Activated CD4-positive, alpha-beta T cell treated with anti-CD3 and anti-CD28 coated beads, Interleukin-2, amount 50 U/mL, for 1 hour (primary cell): Measurements from ENCODE around the gene PNMA1.
A peak's percentile ranks its signal among the peaks of the same experiment; 100 is the strongest.

Experiments
- DNase-seq: peaks from one replicate; pipeline ENCODE4 v3.0.0-alpha.2; 2020

The PNMA1 gene

DNA sequence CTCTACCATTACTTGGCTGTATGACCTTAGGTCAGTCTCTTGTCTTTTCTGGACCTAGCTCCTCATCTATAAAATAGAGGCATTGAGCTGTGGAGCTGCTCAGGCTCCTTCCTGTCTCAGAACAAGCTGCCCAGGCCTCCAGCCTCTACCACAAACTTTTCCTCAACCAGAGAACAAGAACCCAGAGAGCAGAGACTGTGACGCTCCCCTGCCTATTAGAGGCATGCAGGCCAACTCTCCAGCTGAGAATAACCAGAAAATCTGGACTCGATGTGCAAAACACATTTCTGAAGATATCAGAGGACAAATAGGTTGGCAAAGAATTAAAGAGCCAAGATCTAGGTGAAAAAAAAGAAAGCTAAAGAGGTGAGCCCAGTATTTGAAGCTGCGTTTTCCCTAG, 17.8 kb upstream of the PNMA1 start:
- no peak for DNase-seq

DNA sequence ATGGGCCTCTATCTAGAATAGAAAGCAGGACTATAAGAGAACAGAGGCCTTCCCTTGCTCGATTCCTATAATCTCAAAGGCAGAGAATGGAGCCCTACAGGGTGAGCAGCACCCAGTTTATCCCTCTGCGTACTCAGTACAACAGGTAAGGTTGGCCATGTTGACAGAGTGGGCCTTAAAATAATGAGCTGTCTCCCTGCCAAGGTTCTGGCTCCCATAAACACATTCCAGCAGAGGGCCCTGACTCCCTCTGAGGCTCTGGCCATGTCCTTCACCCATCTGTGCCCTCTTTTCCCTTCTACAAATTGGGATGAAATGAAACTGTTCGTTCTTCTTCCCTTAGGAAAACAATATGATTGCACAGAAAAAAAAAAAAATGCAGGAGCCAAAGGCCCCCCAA, 16.9 kb upstream of the PNMA1 start:
- no peak for DNase-seq

DNA sequence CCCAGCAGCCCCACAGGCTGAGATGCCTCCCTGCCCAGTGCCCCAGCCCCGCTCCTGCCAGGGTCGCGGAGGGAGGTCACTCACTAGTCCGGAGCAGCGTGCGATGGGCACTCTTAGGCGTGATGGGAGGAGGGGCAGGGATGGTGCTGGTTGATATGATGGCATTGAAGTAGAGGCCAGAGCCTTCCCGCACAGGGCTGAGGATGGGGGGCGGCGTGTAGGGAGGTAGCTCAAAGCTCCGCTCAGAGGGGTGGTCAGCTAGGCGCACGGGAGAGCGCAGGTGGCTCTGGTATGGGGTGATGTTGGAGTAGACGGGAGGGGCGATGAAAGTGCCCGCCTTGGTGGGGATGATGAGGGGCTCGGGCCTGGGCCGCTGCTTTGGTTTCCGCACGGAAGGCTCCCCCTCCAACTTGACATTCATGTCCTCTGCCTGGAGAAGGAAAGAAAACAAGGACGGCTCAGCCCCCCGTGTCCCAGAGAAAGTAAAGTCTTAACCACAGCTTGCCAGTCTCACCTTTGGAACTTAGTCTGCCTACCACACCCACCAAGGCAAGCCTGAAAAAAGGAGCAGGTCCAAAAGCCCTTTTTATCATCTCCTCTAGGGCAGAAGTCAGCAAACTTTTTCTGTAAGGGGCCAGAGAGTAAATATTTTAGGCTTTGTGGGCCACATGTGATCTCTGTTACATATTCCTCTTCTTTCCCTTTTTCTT, 15.5 kb upstream of the PNMA1 start:
- no peak for DNase-seq

DNA sequence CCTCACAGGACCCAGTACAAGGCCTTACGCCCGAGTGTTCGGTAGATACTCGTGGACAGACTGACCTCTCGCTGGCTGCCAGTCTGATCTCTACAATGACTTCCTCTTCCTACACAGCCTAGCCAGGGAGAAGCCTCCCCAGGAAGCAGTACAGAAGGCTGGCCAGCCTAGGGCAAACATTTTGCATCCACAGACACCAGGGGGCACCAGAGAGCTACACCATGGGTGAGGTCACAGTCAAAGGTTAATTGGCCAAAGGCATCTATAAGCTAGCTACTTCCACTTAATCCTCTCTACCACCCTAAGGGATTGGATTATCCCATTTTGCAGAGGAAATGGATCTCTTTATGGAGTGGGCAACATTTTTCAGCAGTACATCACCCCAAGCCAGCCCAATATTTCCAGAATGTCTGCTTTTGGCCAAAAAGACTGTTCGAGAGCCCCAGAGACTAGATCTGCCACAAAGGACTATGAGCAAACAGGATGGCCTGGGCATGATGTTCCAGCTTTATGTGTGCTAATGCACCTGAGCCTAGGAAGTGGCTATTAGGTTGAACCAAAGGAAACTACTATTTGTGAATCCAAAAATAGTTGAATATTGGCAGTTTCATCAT, 14.6 kb upstream of the PNMA1 start:
- DNase-seq = peak; percentile 92

DNA sequence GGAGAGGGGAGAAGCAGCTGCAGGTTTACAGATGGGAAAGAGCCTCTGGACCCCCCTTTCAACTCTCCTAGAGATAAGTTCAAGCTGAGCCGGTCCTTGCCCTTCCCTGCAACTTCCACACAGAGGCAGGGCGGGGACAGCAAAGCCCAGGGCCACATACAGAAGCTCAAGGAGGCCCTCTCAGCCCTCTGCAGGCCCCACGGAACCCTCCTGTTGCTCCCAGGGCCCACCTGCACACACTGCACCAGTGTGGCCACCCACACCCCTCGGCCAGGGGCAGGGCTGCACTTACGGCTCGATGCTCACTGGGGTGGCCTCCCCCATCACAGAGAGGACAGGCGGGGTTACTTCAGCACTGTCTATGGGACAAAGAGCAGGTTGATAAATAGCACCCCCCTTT, 13.0 kb upstream of the PNMA1 start:
- DNase-seq = no peak

DNA sequence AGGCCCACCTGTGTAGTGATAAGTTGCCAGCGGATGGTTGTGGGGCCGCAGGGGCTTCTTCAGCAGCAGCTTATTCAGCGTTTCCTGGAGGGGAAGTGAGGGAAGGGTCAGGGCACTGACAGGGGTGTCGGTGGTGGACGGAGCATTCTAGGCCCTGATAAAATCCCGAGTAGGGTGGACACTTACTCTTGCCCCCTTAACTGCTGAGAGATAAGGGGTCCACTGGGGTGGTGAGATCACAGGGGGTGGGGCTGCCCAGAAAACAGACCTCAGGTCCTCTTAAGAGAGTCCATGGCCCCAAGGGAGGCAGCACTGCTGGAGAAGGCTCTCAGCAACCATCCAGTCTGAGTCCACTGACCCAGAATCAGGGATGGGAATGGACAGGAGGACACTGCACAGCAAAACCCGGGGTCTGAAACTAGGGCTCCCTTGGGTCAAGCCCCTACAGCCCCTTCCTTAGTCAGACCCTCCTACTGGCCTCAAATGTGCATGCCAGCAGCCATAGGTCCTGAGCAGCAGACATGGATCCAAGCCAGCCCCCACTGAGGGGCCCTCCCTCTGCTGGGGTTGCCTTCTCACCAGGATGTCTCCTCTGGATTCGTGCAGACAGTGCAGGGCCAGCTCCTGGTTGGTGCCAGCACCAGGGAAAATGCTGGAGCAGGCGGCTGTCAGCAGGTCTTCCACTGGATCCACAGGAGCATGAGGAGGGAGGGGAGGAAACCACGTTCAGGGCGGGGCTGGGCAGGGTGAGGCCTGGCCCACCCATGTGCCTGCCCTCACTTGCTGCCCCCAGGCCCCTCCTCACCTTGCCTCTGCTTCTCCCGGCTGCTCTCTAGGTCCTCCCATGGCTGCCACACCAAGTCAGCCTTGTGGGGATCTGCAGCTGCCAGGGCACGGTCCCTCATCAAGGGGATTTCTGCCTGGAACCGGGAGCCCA, 12.1 kb upstream of the PNMA1 start:
- DNase-seq = no peak

DNA sequence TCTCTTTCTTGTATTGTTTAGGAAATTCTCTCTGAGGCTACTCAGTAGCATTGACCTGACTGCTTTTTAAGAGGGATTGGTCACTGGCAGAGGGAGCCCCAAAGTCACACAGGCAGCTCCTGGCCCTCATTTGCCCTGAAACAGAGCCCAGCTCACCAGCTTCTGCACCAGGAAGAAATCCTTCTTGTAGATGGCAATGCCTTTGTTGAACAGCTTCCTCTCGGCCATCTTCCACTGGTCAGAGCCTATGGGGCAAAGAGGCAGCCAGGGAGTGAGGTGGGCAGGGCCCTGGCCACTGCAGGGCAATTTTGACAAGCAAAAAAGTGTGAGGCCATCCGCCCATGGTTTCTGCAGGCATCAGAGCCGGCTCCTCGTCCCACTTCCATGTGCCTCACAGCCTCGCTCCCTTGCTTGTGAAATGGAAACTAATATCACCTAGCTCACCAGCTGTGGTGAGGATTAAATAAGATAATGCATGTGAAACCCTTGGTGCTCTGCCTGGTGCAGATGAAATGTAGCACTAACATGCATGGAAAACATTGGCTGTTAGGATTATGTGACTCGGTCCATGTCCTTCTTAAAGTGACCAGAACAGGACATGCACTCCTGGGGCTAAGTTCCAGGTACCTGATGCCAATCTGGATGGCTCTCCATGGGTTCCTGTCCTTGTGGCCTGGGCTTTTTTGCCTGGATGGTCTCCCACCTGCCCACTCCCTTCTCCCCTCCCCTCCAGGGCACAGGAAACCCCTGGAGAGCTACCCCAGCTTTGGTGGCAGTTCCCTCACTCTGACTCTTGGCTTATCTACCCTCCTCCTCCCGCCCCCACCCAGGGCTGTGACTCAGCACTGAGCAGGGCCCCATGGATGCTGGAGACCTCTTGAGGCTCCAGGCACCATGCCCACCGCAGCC, 11.2 kb upstream of the PNMA1 start:
- DNase-seq = no peak

DNA sequence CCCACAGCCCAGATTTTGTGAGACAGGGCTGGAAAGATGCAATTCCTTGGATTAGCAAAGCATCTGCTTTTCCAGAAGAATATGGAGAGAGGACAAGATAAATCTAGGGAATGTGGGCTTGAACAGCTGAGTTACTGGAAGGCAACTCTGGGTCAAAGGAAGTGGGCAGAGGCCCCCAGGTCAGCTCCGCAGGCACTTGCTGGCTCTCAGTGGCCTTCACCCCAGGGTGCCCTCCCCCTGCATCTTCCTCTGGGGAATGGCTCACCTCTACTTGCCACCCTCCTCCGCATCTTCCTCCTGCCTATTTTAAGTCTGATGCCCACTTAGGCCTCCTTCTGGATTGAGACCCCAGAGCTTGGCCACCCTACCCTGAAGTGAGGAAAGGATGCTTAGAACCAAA, 10.5 kb upstream of the PNMA1 start:
- DNase-seq = no peak

DNA sequence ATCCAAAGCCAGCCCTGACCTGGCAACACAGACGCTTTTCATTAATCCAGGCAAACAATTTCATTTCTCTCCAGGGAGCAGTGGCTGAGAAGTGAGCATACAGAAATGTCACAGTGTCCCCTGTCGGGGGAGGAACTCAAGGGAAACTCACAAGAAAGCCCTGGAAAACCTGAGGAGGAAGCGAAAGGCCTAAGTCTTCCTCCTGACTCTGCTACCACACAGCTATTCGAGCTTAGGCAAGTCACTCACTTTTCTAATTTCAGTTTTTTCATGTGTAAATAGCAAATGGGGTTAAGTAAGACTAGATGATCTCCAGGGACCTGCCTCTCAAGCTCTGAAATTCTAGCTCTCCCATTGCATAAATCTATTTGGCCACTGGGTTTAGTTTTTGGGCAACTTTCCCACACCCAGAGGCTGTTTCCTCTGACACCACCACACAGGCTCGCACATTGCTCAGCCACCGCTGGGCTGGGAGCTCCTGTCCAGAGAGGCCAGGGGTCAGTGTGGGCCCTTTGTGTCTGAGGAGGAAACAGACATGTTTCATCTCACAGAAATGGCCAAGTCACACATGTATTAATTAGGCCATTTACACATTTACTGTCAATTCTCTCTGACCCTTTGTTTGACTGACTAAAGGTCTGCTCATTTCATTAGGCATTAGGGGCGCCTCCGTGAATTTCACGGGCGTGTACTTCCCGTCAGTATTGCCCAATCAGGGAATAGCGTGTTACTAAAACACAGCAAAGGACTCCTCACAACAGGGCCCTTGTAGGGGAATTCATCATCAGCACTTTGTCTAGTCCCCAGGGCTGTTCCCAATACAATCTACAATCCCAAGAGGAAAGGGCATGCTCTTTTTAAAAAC, 9.8 kb upstream of the PNMA1 start:
- DNase-seq = no peak

DNA sequence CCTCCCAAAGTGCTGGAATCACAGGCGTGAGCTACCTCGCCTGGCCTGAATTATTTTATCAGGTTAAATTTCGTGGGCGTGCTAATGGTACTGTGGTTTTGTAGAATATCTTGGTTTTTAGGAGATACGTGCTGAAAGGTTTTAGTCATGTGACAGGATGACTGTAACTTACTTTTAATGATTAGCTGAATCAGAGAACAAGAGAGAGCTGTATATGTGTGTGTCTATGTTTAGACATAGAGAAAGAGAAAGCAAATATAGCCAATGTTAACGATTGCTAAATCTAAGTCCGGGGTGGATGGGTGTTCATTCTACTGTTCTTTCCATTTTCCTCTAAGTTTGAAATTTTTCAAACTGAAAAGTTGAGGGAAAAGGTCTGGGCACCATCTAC, 9.2 kb upstream of the PNMA1 start:
- DNase-seq = no peak

DNA sequence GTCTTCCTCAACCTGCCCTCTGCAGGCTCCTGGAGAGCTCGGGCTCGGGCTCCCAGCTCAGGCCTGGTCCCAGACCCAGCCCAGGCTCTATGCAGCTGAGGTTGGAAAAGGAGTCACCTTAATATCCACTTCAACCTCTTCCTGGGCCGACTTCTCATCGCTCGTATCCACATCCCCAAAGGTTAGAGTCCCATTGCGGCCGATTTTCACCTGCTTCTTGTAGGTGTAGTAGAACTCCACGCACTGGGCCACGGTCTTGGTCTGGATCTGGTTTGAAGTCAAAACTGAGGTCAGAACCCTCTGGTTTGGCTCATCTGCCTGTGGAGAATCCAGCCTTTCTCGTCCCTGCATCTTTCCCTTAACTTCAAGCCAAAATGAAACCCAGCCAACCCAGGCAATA, 8.4 kb upstream of the PNMA1 start:
- DNase-seq = no peak

DNA sequence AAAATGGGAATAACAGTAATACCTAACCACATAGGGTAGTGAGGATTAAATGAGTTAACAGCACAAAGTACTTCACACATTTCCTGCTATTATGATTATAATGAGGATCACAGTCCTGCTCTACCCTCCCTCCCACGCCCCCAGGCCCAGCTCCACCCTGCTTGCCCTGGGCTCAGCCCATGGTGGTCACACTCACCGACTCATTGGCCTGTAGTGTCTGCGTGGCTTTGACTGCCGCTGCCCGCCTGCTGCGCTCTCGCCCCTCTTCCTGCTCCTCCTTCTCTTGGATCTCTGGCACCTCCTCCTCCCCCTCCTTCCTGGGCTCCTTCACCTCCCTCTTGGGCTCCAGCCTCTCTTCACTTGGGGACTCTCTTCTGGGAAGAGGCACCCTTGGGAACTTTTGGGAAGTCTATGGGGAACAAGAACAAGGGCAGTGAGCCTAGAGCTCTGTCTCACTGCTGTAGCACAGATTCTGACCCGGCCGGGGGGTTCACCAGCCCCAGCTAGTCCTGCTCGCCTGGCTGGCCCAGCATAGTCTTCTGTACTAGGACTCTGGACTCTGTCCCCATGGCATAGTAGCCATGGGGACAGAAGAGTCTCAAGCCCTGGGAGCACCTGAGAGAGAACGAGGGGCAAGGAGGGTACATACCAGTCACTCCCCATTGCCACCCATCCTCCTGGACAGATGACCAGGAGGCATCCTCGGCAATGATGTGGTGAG, 7.1 kb upstream of the PNMA1 start:
- DNase-seq = no peak

DNA sequence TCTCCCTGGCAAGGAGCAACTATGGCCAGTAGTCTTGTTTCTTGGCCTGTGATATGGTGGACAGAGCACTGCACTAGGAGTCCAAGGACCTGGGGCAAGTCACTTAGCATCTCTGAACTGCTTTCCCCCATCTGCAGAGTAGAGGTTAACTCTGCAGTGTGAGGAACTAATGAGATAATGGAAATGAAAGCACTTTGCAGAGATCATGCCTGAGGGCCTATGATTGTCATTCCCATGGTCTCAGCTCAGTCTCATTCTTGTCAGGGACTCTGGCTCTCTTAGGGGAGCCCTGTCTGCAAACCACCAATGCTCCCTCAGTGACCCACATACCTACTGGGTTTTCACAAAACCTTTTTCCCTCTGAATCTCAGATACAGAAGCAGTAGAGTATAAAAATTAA, 6.5 kb upstream of the PNMA1 start:
- no peak for DNase-seq

DNA sequence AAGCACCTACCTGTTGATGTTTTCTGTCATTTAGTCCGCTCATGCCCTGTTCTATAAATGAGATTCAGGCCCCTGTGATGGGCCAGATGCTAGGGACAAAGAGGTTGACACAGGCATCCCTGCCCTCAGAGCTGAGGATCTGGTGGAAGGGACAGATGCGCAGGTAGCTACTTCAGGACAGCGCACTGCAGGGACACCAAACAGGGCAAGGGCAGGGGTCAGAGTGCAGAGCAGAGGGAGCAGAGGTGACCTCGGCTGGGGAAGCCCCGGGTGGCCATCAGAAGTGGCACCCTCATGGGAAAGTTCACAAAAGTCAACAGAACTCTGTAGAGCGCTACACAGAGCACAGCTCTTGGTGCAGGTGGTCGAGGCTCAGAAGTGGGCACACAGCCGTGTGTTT, 5.6 kb upstream of the PNMA1 start:
- no peak for DNase-seq

DNA sequence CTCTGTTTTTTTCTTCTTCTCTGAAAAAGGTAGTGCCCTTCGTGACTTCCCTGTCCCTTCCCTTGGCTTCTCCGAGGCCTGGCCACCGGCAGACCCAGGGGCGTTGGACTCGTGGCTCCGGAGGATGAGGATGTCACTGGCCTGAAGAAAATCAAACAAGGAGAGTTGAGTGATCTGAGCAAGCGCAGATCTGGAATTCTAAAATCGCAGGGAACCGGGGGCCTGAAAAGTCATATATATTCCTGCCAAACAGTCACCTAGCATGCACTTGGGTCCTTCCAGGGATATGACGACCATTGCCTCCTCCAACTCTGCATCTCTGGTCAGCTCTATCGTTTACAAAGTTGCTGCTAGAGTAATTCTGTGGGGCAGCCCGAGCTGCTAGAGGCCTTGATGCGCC, 5.2 kb upstream of the PNMA1 start:
- DNase-seq = no peak

DNA sequence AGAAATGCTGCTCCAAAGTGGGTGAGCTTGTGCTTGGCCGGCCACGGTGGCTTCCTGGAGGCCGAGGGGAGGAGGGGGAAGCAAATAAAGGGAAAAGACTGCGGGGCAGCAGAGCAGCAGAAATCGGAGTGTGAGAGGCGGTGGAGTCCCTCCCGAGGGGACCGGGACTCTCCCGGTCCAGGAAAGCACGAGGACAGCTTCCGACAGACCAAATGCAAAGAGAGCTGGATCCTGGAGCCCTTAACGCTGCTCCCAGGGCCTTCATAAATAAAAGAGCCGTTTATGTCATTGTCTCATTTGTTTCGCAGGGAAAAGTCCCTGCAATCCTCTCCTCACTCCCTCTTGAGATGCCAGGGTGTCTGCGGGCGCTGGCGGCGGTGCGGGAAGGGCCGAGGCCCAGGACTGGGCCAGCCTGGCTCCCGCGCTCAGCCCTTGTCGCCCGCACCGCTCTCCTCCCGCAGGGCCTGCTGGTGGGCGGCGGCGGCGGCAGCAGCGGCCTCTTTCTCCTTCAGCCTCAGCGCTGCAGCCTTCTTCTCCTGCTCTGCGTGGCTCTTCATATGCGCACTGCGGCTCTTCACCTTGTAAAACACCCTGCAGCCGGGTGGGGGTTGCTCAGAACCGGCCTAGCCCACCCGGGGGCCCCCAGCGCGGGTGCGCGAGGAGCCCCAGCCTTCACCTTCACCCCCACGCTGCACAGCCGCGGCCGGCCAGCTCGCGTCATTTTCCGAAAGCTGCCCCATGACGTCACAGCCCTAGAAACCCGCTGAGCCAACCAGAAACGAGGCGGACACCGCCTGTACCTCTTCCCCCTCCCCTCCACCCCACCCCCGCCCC, 4.5 kb upstream of the PNMA1 start:
- DNase-seq = no peak

DNA sequence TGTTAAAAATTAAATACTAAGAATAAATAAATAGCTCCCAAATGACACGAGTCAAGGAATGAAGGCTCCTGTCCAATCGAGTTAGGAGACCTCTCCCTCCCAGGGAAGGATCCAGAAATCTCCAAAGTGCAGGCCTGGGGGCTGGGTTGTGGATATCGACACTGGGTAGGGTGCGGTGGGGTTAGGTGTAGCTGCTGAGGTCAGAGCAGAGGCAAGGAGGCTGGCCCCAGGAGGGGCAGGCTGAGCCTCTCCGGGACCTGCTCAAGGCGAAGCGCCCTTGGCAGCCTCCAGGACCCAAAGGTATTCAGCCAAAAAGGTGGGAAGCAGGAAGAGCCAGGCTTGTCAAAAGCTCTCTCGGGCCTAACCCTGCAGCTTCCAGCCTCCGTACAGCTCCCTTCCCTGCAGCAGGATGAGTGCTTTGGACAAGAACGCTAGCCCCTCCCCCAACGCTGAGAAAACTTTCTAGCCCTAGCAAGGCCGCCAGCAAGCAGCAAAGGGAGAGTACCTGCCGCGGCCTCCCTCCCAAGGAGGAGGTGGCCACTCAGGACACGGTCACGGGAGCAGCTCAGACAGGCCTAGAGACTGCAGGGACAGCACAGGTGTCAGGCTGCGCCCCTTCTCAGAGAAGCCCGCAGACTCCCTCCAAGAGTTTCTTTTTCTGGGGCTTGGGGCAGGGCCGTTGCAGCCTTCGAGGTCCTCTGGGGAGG, 3.7 kb upstream of the PNMA1 start:
- DNase-seq = no peak

DNA sequence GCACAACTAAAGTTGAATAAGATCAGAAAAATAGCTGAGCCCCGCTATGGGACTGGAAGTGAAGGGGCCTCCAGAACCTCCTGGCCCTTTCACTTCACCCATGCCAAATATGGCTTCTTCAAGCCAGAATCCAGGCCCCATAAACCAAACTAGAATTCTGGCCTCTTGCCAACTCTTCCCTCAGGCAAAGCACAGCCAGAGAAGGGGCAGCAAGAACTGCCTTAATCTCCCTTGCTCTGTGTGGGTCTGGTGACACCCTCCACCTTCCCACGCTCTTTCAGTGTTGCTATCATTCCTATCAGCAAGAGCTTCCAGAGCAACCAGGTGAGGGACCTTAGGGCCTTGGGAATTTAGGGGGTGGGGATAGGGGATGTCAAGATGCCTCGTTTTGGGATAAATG, 3.1 kb upstream of the PNMA1 start:
- DNase-seq = no peak

DNA sequence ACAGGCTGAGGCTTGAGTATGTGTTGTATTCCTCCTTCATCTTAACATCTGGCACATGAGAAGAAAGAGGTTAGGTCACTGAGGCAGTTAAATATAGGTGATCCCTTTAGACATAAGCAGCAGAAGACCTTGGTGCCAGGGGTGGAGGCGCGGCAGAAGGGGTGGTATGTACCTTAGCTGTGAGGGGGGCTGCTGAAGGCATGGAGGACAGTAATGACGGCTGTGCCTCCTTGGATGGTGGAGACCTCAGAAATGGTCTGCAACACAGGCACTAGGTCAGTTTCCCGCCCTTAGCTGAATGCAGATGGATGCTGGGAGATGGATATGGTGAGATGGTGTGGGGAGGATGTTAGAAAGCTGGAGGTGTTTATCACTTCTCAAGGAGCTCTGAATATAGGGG, 1.5 kb upstream of the PNMA1 start:
- DNase-seq = no peak

DNA sequence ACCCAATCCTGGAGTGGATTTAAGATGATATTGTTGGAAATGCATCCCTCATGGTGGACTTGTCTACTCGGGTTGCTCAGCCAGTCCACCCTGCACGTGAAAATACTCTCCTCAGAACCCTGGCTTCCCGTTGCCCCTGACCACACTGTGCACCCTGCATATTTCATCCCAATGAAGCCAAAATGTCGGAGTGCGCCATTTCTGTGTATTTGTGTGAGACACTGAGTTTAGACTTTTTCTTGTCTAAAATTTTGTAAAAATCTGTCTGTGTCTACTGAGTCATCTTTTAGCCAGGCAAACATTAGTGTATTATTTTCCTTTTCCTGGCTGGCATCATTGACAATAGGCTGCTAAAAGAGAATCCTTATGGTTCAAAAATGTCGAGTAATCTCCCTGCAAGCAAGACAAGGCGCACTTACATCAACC, 485 bp upstream of the PNMA1 start:
- no peak for DNase-seq
